ENCODE measurements around the gene FCRL2.

The FCRL2 gene, protein sequence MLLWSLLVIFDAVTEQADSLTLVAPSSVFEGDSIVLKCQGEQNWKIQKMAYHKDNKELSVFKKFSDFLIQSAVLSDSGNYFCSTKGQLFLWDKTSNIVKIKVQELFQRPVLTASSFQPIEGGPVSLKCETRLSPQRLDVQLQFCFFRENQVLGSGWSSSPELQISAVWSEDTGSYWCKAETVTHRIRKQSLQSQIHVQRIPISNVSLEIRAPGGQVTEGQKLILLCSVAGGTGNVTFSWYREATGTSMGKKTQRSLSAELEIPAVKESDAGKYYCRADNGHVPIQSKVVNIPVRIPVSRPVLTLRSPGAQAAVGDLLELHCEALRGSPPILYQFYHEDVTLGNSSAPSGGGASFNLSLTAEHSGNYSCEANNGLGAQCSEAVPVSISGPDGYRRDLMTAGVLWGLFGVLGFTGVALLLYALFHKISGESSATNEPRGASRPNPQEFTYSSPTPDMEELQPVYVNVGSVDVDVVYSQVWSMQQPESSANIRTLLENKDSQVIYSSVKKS

DNA sequence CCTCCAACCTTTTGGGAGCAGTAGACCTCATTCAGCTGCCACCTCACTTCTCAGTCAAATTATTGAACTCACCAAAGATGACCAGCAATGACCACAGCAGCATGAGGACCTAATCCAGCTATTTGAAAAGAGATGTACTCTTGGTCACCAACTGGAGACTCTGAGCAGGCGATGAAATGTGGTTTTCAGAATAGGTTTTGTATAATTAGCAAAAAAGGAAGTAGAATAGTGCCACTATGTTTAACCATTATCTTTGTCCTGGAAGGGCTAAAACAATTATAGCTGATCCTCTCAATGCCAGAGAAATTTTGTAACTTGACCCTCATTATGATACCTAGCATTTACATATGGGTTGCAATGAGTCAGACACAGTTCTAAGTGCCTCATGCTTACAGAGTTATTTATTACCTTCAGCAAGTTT, at the start of gene FCRL2:
Gene FCRL2 (minus strand): TSS at position 162 of the 421 bp plus-strand sequence. CDS start 59 bp downstream, at position 103.
- no peak for DNase-seq (ENCODE audit: low read depth, low spot score)

DNA sequence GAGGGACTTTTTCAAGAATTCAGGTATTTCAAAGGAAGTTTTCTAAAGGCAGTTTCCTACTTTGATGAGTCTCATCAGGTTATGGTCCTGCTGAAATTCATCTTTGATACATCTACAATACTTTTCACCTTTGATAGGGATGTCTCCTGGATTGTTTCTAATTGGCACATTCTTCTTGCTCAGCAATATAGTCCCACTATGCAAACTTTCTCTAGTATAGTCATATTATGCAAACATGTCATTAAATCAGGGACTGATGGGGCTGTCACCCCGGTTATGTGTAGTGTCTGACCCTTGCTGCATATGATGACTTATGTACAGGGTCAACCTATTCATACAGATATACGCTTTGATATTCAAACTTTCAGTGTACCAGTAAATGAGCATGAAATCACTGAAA, 43.4 kb upstream of the FCRL2 start:
- no peak for DNase-seq (ENCODE audit: low read depth, low spot score)

DNA sequence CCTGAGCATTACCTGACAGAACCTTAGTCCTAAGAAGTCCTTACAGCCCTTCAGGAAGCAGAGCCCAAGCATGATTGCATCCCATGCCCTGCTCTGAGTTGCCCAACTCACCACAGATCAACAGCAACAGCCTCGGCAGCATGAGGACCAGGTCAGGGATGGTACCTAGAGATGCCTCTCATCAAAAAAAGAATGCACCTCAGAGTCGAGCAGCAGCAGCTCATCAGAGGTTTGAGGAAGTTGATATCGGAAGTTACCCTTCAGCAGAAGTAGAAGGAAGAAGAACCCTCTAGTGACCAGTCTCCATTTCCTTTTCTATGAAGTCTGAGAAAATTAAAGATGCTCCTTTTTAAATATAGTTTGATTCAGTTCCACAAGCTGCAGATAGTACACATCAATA, 43.0 kb upstream of the FCRL2 start, which contains the start of gene FCRL1:
Gene FCRL1 (minus strand): TSS at position 225 of the 400 bp plus-strand sequence. CDS start 83 bp downstream, at position 142.
- DNase-seq (ENCODE audit: low read depth, low spot score): no peak

DNA sequence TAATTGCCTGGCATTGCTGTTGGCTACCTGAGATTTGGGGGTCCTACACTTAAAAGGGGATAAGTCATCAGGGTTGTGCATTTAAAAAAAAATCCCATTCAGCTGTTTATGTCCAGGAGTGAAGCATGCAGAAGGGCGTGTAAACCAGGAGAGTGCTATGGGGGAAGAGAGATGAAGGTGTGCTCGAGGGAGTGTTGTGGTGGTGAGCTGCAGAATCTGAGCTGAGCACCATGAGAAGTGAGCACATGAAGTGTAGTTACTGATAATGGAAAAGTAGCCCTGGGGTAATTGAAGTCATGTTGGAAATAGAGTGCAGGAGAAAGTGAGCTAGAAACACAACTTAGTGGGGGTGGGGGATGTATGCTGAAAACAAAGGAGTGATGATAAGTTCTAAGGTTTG, 42.3 kb upstream of the FCRL2 start:
- DNase-seq (ENCODE audit: low read depth, low spot score): no peak

DNA sequence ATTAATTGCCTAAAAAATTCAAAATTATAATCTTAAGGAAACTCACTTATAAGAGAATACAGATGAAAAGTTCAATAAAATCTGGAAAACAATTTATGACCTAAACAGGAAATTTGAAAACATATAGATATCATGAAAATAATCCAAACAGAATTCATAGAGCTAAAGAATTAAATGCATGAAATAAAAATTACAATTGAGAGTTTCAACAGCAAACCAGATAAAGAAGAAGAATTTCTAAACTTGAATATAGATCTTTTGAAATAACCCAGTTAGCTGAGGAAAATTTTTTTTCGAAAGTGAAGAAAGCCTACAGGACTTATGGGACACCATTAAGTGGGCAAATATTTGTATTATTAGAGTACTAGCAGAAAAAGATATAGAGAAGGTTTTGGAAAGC, 36.3 kb upstream of the FCRL2 start:
- DNase-seq (ENCODE audit: low read depth, low spot score): no peak

DNA sequence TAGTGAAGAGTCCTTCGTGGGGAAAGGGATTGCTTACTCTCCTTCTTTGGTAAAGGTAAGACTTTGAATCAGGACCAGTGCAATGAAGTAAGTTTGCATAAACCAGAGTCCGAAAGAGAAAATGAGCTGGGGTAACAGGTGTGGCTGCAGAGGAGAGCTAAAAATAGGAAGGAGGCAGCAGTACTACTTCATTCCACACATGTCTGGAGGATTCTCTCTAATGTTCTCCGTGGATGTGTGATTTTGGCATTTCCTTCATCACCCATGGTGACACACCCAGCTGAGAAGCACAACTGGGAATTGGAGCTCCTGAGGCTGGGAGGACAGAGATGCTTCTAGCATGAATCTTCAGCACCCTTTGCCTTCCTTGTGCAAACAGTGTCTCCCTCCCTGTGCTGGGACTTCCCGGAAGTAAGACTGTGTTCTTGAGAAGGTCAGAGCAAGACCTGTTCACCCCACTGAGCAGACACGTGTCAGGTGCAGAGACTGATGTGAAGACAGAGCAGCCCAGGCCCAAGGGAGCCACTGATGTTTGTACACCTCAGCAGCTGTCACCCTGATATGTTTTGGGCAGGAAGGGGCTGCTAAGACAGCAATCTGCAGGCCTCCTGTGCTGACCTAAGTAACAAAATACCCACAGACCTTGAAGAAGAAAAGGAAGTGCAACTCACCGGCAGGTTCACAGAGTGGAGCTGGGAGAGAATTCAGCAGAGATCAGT, 29.7 kb upstream of the FCRL2 start:
- DNase-seq (ENCODE audit: low read depth, low spot score): no peak

DNA sequence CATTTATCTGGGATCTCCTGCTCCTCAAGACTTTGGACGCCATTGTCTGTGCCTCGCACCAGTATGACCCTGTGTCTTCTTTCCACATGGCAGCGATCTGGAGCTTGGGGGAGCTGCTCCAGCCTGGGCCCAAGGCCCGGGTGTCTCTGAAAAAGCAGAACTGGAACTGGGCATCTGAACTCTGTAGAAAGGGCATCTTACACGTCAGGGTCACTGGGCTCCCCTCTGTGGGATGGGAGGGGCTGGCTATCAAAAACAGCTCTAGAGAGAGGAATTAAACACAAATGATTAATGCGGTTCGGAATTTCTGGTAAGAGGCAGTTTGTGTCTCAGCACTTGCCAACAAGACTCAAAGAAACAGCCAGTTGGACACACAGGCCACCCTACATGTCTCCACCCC, 26.9 kb upstream of the FCRL2 start:
- DNase-seq (ENCODE audit: low read depth, low spot score): no peak

DNA sequence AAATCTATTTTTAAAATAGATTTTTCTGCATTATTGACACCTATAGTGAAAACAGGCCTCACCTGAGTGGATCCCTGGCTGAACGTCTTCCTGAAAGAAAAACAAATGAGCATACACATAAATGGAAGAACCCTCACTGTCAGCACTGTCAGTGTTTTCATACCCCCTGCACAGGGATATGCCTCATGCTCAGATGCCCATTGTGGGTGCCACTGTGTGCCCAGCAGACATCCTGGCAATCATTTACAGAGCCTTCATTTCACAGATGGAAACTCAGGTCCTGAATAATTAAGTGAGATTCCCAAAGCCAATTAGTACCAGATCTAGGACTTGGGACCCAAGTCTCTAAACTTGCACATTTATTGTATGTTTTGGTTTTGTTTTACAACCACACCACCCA, 23.1 kb upstream of the FCRL2 start:
- DNase-seq (ENCODE audit: low read depth, low spot score): no peak

DNA sequence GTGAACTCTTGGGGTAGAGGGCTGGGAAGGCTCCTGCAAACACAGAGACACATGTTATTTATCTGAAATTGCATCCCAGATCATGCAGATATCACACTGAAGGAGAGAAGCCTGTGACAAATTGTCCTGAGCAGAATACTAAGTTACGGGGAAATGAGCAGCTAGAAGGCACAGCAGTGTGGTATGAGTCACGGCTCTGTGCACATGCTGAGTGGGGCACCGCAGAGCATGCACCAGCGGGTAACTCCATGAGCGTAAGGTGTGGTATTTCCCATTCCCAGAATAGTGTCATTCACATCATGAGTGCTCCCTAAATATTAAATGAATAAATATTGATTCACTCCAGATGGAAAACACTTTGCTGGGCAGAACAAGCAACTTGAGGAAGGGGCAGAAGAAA, 21.3 kb upstream of the FCRL2 start:
- no peak for DNase-seq (ENCODE audit: low read depth, low spot score)

DNA sequence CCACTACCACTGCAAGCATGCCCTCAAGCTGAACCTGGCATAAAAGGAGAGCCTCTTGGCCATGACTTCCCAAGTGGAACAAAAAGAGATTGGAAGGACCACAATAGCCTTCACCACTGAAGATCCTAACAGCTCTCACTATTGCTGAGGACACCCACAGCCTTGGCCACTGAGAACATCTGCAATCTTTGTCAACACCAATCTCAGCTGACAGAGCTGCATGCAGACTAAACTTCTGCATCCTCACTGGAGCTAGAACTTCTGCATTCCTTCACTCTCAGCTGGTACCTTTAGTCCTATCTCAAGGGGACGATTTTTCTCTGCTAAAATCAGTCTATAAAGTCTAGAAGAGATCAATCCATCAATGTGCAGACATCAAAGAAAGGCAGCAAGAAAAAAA, 8.3 kb upstream of the FCRL2 start:
- no peak for DNase-seq (ENCODE audit: low read depth, low spot score)

DNA sequence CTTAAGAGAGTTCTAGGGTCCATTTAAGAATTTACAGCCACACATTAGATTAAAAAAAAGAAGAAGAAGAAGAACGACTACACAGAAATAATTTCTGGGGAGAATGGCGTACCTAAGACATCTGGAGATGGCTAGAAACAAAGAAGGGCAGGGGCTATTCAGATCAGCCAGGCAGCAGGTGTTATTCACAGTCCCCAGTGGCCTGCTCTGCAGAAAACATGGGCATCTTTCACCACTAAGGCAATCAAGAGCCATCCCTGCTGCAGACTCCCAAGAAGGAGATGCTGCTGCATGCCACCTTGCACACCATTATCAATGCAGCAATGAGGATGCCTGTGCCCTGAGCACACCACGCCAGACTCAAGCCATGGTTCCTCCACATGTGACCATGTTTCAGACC, 7.9 kb upstream of the FCRL2 start:
- no peak for DNase-seq (ENCODE audit: low read depth, low spot score)

DNA sequence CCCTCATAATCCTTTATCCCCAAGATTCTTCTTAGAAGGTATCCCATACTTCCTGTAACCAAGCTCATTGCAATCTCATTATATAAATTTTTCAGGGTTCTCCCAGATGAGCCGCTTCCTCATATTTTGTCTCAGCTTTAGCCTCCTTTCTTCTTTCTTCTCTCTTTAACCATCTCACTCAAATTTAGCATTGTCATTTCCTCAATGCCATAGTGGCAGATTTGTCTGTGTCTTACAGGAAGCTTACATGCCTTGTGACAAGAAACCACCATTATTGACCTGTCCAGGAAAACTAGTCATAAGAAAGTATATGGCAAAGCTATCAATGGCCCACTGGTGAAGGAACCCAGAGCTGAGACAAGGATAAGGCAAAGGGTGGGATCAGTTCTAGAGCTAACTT, 6.0 kb upstream of the FCRL2 start:
- DNase-seq (ENCODE audit: low read depth, low spot score): no peak

DNA sequence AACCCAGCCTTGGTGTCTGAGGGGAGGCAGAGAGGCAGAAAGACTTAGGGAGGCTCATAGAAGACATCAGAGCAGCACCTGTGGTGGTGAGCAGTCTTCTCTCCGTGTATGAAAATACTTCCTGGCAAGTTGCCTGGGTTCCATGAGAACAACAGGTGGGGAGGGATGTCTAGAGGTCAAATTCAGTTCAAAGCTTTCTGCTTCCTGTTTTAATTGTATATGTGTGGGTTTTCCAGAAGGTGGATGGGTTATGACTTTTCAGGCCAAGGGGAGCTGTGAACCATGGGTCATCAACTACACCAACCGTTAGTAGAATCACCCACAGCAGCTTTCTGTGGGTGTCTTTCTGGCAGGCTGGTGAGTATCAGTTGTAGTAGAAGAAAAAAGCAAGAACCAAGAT, 4.1 kb upstream of the FCRL2 start:
- no peak for DNase-seq (ENCODE audit: low read depth, low spot score)

DNA sequence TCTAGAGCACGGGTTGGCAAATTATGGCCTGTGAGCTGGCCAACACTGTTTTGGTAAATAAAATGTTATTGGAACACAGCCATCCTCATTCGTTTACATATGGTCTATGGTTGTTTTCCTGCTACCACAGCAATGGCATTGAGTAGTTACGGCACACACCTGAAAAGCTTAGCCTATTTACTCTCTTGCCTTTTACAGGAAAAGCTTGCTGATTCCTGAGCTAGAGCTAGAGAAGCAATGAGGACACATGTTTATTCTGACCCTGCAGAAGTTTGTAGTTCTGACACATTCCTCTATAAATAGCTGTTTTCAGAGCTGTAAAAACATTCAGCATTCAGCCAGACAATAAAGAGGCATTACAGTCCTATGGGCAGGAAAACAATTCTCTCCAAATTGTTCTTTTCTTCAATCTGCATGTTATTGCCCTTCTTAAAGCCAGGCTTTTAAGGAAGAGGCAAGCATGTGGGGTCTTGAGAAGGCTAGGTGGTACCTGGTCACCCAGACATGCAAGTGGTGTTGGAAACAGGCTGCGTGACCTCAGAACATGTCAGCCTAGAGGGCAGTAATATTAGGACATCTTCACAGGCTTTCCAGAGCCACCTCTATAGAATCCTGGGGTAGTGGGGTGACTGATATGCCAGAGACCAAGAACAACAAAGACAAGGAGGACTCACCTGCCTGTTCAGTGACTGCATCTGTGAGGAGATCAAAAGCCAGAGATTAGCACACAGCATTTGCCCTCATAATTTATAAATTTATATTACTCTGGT, 1.6 kb downstream of the FCRL2 start:
- no peak for DNase-seq (ENCODE audit: low read depth, low spot score)

DNA sequence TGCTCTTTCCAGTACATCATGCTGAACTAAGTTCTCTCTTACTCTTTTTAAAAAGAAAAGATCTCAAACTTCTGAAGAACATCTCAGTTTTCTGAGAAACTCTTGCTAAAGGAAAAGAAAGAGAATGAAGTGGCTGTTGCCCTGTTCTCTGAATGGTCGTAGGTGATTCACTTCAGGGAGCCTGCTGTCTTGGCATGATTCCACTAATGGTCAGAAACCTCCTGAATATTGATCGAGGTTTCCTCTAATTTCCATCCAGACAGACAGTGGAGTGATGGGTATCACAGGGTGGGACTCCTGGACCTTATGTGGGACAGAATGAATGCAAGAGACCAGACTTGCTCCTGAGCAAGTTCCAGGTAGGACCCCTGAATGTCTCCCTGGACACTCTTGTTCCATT, 2.5 kb downstream of the FCRL2 start:
- no peak for DNase-seq (ENCODE audit: low read depth, low spot score)

DNA sequence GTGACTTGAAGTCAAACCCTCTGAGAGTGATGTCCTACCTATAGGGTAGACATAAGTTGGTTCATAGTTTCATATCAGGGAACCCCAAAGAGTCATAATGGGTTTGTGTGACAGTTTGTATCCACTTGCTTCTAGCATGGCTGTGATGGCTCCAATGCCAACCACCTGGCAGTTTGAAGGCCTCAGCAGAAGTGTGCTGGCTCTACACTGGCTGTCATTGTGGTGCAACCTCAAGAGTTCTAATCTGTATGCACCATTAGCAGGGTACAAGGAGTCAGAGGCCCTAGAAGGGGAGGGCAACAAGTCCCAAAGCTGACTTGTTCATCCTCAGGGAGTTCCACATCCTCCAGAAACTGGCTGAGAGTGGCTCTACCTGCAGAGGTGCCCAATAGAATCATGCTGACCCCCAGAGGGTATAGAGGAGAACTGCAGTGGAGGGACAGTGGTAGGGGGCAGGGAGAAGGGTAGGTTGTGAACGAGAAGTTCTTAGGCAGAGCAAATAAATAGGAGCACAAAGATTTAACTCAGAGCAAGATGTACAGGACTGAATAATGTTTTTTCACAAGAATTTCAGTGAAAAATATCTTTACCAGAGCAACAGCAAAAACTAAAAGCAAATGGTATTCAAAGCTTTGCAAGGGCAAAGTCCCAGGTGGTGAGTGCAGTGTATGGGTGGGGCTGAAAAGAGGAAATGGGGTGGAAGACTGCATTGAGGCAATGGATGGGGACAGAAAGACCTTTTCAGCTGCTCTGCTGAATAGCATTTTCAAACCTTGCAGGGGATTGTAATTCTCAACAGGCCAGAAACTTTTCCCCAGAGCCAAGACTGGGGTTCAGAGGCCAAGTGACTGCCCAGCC, 3.2 kb downstream of the FCRL2 start:
- DNase-seq (ENCODE audit: low read depth, low spot score): no peak

DNA sequence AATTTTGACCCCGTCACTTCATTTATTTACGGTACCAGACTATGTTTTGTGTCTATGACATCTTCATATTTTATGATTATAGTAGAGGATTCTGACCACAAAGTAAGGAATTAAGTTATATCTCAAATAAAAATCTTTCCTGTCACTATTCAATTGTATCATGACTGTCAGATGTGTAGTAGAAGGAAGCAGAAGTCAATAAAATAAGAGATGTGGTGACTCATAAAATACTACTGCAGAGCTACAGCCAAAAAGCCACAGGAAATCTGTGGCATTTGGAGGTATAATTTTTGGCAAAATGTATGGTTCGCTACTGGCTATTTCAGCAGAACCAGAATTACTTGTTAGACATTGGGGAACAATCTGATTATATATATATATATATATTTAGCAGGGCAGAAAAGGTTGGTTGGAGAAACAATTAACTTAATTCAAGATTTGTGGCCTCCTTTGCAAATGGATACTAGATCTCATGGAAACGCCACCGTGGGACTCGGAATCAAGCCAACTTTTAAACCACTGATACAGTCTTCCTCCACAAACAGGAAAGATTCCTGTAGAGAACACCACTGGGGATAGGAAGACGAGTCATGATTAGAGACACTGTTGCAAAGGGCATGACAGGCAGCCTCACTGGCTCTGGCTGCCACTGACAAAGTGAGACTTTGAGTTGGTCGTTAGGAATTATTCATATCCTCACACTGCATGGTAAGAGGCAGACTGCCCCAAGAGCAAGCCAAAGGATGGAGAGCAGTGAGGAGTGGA, 5.1 kb downstream of the FCRL2 start:
- DNase-seq (ENCODE audit: low read depth, low spot score): no peak

DNA sequence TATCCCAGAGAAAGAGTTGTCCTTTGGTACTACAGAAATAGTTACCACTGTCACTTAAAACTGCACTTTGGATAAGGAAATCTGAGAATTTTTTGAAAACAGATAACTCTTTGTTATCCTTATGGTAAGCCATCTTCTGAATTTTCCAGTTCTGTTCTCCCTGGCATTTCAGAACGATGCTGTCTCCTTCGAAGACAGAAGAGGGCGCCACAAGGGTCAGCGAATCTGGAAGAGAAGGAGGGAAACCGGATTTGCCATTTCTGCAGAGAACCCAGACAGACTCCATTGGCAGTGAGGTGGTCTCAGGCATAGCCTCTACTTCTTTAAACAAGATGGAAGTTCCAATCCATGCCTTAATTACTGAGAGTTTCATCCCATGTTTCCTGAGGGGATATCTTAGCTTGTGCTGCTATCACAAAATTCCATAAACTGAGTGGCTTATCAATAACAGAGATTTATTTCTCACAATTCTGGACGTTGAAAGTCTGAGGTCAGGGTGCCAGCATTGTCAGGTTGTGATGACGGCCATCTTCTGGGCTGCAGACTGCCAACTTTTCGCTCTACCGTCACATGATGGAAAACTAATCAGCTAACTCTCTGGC, 6.4 kb downstream of the FCRL2 start:
- no peak for DNase-seq (ENCODE audit: low read depth, low spot score)

DNA sequence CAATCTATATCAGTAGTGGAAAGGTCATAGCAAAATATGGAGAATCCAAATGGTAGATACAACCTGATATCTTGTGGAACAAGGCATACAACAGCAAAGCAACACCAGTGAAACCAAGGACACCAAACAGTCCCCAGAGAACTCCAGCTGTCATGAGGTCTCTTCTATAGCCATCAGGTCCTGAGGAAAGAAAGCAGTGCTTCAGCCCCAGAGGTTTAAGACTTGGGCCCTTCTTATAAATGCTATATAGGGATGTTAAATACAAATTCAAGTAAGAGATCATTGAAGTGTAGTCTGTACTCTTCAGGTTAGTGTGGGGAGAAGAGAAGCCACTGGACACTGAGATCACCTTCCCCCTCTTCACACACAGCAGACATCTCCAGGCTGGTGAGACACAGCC, 10.1 kb downstream of the FCRL2 start:
- DNase-seq (ENCODE audit: low read depth, low spot score): no peak

DNA sequence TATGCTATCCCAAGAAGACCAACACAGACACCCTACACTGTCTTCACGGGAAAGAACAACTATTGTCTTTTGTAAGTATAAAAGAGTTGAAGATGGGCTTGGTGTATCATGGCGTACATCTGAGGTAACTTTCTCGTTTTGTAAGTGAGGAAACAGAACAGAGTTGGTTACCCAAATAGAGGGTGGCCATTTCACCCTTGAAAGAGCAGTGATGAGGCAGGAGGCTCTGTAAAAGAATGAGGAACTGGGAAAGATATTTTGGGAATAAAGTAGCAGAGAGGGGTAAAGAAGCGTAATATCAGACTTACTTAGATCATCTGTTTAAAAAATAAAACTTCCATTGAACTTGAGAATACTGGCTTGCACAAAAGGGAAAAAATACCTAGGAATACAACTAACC, 18.9 kb downstream of the FCRL2 start:
- DNase-seq (ENCODE audit: low read depth, low spot score): no peak
